SK-N-SH (cell line): ENCODE measurements around the gene DCUN1D1. TPM values are rescaled to one million over a fixed set of nuclear protein-coding genes. Genes with fewer than 3 reads are reported as not detected.

ENCODE experiments used
- CTCF ChIA-PET: fragments of 300-600, 350-600 bp; formaldehyde crosslinking; extraction: SDS; loops from one replicate; lab custom pipeline; 2021; lab: Yijun Ruan, JAX
- POLR2A ChIA-PET: fragments of 350-600 bp; sonication (Branson Sonifier 250); formaldehyde crosslinking; extraction: SDS; loops from one replicate; lab custom pipeline; 2020; ENCODE audit warnings: antibody characterized with exemption, inconsistent platforms; lab: Yijun Ruan, JAX
- DNase-seq: peaks from one replicate; pipeline ENCODE4 v3.0.0; 2012
- H2AFZ ChIP-seq: fragments of 200-600 bp; sonication (generic); 2 replicates; pipeline ENCODE4 v1.8.1; 2016; ENCODE audit warnings: antibody characterized with exemption, mild to moderate bottlenecking, low read depth
- H3F3A ChIP-seq: fragments of 200-600 bp; sonication (generic); replicated peaks from 2 replicates; pipeline ENCODE3; 2016; ENCODE audit warnings: antibody characterized with exemption, mild to moderate bottlenecking; ENCODE audit not compliant: insufficient read depth
- H3K27ac ChIP-seq, 2 experiments: fragments of 200-500 bp in 1 of 2; fragments of 200-600 bp in 1 of 2; sonication (Bioruptor generic) in 1 of 2; sonication (generic), shearing (Covaris generic) in 1 of 2; 2 replicates each; pipeline versions ENCODE4 v1.5.1 to v1.6.1; 2014 to 2016; ENCODE audit warnings: low read depth in 2 of 2, inconsistent platforms in 1 of 2, low read length in 1 of 2, mild to moderate bottlenecking in 1 of 2, mixed read lengths in 1 of 2
- H3K27me3 ChIP-seq: fragments of 200-600 bp; sonication (generic), shearing (Covaris generic); 2 replicates; pipeline ENCODE4 v1.6.1; 2016; ENCODE audit warnings: mixed run types; ENCODE audit not compliant: insufficient read depth
- H3K36me3 ChIP-seq, 2 experiments: fragments of 200-500 bp in 1 of 2; fragments of 200-600 bp in 1 of 2; sonication (Bioruptor generic) in 1 of 2; sonication (generic) in 1 of 2; replicated peaks in 1 of 2; 2 replicates each; pipeline versions ENCODE3 to v1.5.1; 2014 to 2016; ENCODE audit warnings: low read length in 1 of 2, mild to moderate bottlenecking in 1 of 2; ENCODE audit not compliant: insufficient read depth in 2 of 2, control insufficient read depth in 1 of 2
- H3K4me1 ChIP-seq, 2 experiments: fragments of 200-500 bp in 1 of 2; fragments of 200-600 bp in 1 of 2; sonication (Bioruptor generic) in 1 of 2; sonication (generic), shearing (Covaris generic) in 1 of 2; 2 replicates each; pipeline versions ENCODE4 v1.5.1 to v1.6.1; 2014 to 2016; ENCODE audit warnings: low read depth in 1 of 2, low read length in 1 of 2, mixed run types in 1 of 2; ENCODE audit not compliant: insufficient read depth in 2 of 2, control insufficient read depth in 1 of 2
- H3K4me2 ChIP-seq: fragments of 200-600 bp; sonication (generic), shearing (Covaris generic); 2 replicates; pipeline ENCODE4 v1.6.1; 2017; ENCODE audit warnings: mixed run types
- H3K4me3 ChIP-seq, 2 experiments: fragments of 200-500 bp in 1 of 2; fragments of 200-600 bp in 1 of 2; sonication (Bioruptor generic) in 1 of 2; sonication (generic), shearing (Covaris generic) in 1 of 2; 2 replicates each; pipeline versions ENCODE4 v1.5.1 to v1.8.1; 2014 to 2016; ENCODE audit warnings: low read depth in 2 of 2, inconsistent platforms in 1 of 2, low read length in 1 of 2, mild to moderate bottlenecking in 1 of 2, mixed read lengths in 1 of 2, moderate library complexity in 1 of 2
- H3K79me2 ChIP-seq: fragments of 200-600 bp; sonication (generic); 2 replicates; pipeline ENCODE4 v1.8.1; 2017; ENCODE audit warnings: mild to moderate bottlenecking; ENCODE audit not compliant: insufficient read depth
- H3K9ac ChIP-seq: fragments of 200-600 bp; sonication (generic); 2 replicates; pipeline ENCODE4 v1.6.1; 2017; ENCODE audit warnings: mixed run types
- H3K9me2 ChIP-seq: fragments of 200-600 bp; sonication (generic); 2 replicates; pipeline ENCODE4 v1.6.1; 2017; ENCODE audit warnings: mixed run types
- H3K9me3 ChIP-seq: fragments of 200-600 bp; sonication (generic); 2 replicates; pipeline ENCODE4 v1.6.1; 2017; ENCODE audit warnings: mixed run types, mild to moderate bottlenecking, moderate library complexity
- H4K20me1 ChIP-seq: fragments of 200-600 bp; sonication (generic); 2 replicates; pipeline ENCODE4 v1.6.1; 2017; ENCODE audit warnings: mild to moderate bottlenecking, mixed run types; ENCODE audit not compliant: insufficient read depth
- ELF1 ChIP-seq: IDR thresholded peaks from 2 replicates; pipeline ENCODE4 v1.4.0; 2012
- GATA2 ChIP-seq: sonication (generic); formaldehyde crosslinking; IDR thresholded peaks from 2 replicates; pipeline ENCODE4 v1.5.0; 2020; ENCODE audit warnings: mild to moderate bottlenecking, missing genetic modification reagents
- NRF1 ChIP-seq: IDR thresholded peaks from 2 replicates; pipeline ENCODE4 v1.6.1; 2012; ENCODE audit warnings: low read depth, mild to moderate bottlenecking, low read length
- REST ChIP-seq: IDR thresholded peaks from 2 replicates; pipeline ENCODE4 v1.6.1; 2012; ENCODE audit warnings: mild to moderate bottlenecking, low read depth, low read length, moderate library complexity
- RFX5 ChIP-seq: IDR thresholded peaks from 2 replicates; pipeline ENCODE4 v1.6.1; 2012; ENCODE audit warnings: mild to moderate bottlenecking, improper control_type of control experiment, low read length
- SIN3A ChIP-seq: IDR thresholded peaks from 2 replicates; pipeline ENCODE4 v1.6.1; 2012; ENCODE audit warnings: low read depth, mild to moderate bottlenecking, low read length, moderate library complexity, borderline replicate concordance
- SMC3 ChIP-seq: IDR thresholded peaks from 2 replicates; pipeline ENCODE4 v1.6.1; 2012; ENCODE audit warnings: low read depth, low read length, improper control_type of control experiment
- TAF1 ChIP-seq: IDR thresholded peaks from 2 replicates; pipeline ENCODE4 v1.6.1; 2012; ENCODE audit warnings: low read depth, mild to moderate bottlenecking, low read length, moderate library complexity, borderline replicate concordance
- WGBS: methylation state at CpG from one replicate; pipeline ENCODE4 v1.1.6; 2017; ENCODE audit warnings: low lambda C conversion rate; 5-methylcytosine and 5-hydroxymethylcytosine counted together
- polyA plus RNA-seq, 3 experiments: library from polyadenylated mRNA; depleted of rRNA; stranded (reverse); fragments of >200 nt; gene quantifications; 2 replicates each; pipeline ENCODE4 v1.2.3, GENCODE V29; 2012
- TF ChIP-seq, protein P1 (sequence below): fragments of 200-600 bp; sonication (generic); IDR thresholded peaks from 2 replicates; pipeline ENCODE4 v1.6.1; 2017; ENCODE audit warnings: antibody characterized with exemption, mild to moderate bottlenecking, moderate library complexity

Gene DCUN1D1
- polyA plus RNA-seq, 1 of the 3 experiments (the other 2 are of a cell fraction), result 4.5 TPM

DNA sequence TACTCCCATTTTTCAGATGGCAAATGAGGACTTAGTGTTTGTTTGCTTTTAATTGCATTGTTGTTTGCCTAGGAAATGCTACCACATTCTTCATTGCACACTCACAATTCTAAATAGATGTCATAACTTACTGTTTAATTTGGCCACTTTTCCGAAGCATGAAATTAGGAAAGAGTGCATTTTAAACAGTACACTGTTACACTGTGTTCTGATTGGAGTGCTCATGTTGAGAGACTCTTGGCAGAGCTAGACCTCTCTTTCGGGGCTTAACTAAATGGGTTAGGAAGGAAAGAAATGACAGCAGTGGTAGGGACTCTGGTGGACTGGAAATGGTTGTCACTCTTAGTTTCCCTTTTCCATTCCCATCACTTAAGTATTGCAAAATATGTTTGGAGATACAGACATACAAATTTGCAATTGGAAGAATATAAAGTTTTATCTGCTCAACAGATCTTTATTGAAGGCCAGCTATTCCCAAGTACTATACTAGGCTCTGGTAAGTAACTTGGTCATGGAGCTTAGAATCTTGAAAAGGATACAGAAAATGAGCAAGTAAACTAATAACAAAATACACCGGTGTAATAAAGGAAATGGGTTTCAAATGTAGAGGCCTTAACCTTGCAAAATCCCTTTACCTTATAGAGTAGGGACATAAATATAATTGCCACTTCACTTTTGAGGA lies 90.2 kb downstream of the DCUN1D1 start:
- peaks cover 48 to 50% of the 10 kb centered on the region in 2 experiments for H3K36me3 ChIP-seq
- 92% methylated on average over 3 of the region's 3 CpGs for WGBS
- H3K9me2 ChIP-seq, result no peaks in the 10 kb centered on the region
- CTCF ChIA-PET, result interaction anchor here (0.5 to 0.6 kb wide), 2 partner anchors 27 to 1364 kb away, joined by 3 read pairs; no protein-coding TSS in a partner anchor
- H3K9ac ChIP-seq, result no peak overlapping the region
- H3K4me2 ChIP-seq, result no peak overlapping the region
- no peak overlapping the region for H3K27ac ChIP-seq
- POLR2A ChIA-PET, result no interaction called here
- no peaks in the 10 kb centered on the region for H3F3A ChIP-seq
- no peaks in the 10 kb centered on the region for H3K79me2 ChIP-seq
- no peaks in the 10 kb centered on the region for H4K20me1 ChIP-seq
- no peak overlapping the region for H3K4me3 ChIP-seq
- no peak overlapping the region for H2AFZ ChIP-seq
- no peaks in the 10 kb centered on the region for H3K9me3 ChIP-seq
- no peaks in the 10 kb centered on the region for H3K27me3 ChIP-seq
- no peaks in the 10 kb centered on the region for H3K4me1 ChIP-seq
- TF ChIP-seq TAF1 (no peak), ELF1 (no peak), SIN3A (no peak), REST (no peak), SMC3 (no peak), GATA2 (CRISPR knock-in tag) (no peak), RFX5 (no peak), NRF1 (no peak)
- TF ChIP-seq, protein P1, sequence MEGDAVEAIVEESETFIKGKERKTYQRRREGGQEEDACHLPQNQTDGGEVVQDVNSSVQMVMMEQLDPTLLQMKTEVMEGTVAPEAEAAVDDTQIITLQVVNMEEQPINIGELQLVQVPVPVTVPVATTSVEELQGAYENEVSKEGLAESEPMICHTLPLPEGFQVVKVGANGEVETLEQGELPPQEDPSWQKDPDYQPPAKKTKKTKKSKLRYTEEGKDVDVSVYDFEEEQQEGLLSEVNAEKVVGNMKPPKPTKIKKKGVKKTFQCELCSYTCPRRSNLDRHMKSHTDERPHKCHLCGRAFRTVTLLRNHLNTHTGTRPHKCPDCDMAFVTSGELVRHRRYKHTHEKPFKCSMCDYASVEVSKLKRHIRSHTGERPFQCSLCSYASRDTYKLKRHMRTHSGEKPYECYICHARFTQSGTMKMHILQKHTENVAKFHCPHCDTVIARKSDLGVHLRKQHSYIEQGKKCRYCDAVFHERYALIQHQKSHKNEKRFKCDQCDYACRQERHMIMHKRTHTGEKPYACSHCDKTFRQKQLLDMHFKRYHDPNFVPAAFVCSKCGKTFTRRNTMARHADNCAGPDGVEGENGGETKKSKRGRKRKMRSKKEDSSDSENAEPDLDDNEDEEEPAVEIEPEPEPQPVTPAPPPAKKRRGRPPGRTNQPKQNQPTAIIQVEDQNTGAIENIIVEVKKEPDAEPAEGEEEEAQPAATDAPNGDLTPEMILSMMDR, result no peak
- DNase-seq, result no peak

Other genes starting within 250 kb of the DCUN1D1 start
- 8.7 and 11.1 TPM in 2 replicates for gene ATP11B, start 187.0 kb downstream of the DCUN1D1 start, polyA plus RNA-seq (2012; rRNA removed)
- 15.4 and 19.4 TPM in 2 replicates for gene MCCC1, start 119.0 kb upstream of the DCUN1D1 start, polyA plus RNA-seq (2012; rRNA removed)
- gene LAMP3, start 182.2 kb upstream of the DCUN1D1 start, polyA plus RNA-seq (2012; rRNA removed), result 0.06 and 0.21 TPM in 2 replicates